GM12875 (cell line): ENCODE measurements around the gene PTBP3.

Experiments
- H3K4me3 ChIP-seq: one replicate; pipeline ENCODE4 v1.5.1; 2011; ENCODE audit warnings: low read depth, low read length, control low read depth
- CTCF ChIP-seq: IDR thresholded peaks from 2 replicates; pipeline ENCODE4 v1.5.1; 2011; ENCODE audit warnings: low read depth, mild to moderate bottlenecking, control low read depth, inconsistent platforms, low read length, moderate library complexity, borderline replicate concordance; ENCODE audit not compliant: insufficient read depth

PTBP3 gene

GRCh38 chr9:112252194-112252593 is 81.2 kb downstream of the PTBP3 start:
- no peak overlapping the region for H3K4me3 ChIP-seq
- TF ChIP-seq CTCF: no peak

- no peak overlapping the region for H3K4me3 ChIP-seq
- no peak for TF ChIP-seq CTCF
Observed at GRCh38 chr9:112249277-112249676, 84.1 kb downstream of the PTBP3 start.

- H3K4me3 ChIP-seq: no peak overlapping the region
Observed at GRCh38 chr9:112248722-112249121, 84.7 kb downstream of the PTBP3 start.

GRCh38 chr9:112247090-112247489 is 86.3 kb downstream of the PTBP3 start:
- no peak for TF ChIP-seq CTCF
- H3K4me3 ChIP-seq: no peak overlapping the region

More at GRCh38 chr9:112248722-112249121, 84.7 kb downstream of the PTBP3 start:
- TF ChIP-seq CTCF: no peak

GRCh38 chr9:112245126-112245525 is 88.3 kb downstream of the PTBP3 start:
- no peak for TF ChIP-seq CTCF
- H3K4me3 ChIP-seq: no peak overlapping the region

GRCh38 chr9:112242147-112242804 is 91.1 kb downstream of the PTBP3 start:
- TF ChIP-seq CTCF: no peak

GRCh38 chr9:112241491-112241890 is 91.9 kb downstream of the PTBP3 start:
- no peak for TF ChIP-seq CTCF
- H3K4me3 ChIP-seq: no peak overlapping the region

More at GRCh38 chr9:112242147-112242804, 91.1 kb downstream of the PTBP3 start:
- no peak overlapping the region for H3K4me3 ChIP-seq
